ENCODE data around the gene PCNT.

PCNT gene

DNA sequence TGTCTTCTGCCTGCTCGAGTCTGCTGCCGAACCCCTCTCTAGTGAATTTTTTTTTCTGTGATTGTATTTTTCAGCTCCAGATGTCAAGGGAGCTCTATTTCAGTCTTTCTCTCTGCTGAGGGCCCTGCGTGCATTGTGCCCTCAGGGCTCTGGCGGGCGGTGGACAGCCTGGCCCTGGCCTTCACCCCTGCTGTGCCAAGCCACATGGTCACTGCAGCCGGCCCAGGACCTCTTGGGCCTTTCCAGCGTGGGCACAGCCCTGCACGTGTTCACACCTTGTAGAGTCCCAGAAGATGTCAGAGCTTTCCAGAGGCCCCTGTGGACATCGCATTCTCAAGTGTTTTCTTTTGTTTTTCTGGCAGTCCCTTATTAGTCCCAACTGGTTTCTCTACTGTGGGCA, 55.7 kb downstream of the PCNT start:
- DNase-seq (ENCODE audit: low spot score), result no peak
- FAIRE-seq, result no peak

DNA sequence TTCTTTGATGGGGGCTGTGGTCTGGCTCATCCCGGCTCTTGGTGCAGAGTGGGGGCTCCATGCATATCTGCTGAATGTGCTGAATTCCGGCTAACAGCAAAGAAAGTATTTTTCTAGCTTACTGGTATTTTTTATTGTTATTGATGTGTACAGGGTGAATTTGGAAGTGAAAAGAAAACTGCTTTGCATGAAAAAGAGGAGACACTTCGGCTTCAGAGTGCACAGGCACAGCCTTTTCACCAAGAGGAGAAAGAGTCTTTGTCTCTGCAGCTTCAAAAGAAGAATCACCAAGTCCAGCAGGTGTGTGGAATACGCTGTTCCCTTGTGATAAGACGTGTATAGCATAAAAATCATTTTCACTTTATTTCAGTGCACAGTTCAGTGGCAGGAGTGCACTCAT, 57.6 kb downstream of the PCNT start:
- DNase-seq (ENCODE audit: low spot score) (no peak), FAIRE-seq (no peak)

DNA sequence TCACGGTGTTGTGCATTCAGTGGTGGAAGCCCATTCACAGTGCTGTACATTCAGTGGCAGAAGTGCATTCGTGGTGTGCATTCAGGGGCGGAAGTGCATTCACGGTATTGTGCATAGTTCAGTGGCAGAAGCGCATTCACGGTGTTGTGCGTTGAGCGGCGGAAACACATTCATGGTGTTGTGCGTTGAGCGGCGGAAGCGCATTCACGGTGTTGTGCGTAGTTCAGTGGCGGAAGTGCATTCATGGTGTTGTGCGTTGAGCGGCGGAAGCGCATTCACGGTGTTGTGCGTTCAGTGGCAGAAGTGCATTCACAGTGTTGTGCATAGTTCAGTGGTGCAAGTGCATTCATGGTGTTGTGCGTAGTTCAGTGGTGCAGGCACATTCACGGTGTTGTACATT, 60.6 kb downstream of the PCNT start:
- FAIRE-seq, result peak; percentile 87

DNA sequence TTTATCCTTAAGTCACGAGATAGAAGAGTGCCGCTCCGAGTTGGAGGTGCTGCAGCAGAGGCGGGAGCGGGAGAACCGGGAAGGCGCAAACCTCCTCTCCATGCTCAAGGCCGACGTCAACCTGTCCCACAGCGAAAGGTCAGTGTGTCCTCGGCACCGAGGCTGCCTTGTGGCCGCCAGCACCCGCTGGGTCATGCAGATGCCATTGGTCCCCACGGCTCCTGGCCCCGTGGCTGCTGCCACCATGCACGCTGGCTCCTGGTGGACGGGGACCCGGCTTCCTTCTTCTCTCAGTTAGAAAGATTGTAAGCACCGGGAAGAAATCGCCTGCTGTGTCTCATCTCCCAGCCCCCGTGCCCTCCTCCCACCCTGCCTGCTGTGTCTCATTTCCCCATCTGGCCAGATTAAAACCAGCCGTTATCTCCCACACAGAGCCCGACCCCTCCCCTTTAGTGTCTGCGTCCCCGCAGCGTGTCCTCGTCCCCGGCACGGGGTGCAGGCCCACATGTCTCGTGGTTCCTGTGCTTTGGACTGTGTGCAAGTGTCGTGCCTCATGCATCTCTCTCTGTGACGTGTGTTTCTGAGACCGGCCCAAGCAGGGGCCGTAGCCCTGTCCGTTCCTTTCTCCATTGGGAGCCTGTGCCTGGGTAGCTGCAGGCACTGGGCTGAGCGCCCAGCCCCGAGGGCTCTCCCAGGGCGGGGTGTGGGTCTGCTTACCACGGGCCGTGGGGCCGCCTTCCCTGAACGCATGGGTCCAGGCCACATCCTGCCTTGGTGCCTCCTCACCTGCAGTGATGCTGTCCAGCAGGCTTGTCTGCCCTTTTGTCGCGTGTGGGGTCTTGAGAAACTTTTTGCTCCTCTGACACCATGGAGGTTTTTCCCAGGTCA, 62.1 kb downstream of the PCNT start:
- no peak for FAIRE-seq
- DNase-seq (ENCODE audit: low spot score), result no peak

More for the DNA sequence above, 60.6 kb downstream of the PCNT start:
- no peak for DNase-seq (ENCODE audit: low spot score)

DNA sequence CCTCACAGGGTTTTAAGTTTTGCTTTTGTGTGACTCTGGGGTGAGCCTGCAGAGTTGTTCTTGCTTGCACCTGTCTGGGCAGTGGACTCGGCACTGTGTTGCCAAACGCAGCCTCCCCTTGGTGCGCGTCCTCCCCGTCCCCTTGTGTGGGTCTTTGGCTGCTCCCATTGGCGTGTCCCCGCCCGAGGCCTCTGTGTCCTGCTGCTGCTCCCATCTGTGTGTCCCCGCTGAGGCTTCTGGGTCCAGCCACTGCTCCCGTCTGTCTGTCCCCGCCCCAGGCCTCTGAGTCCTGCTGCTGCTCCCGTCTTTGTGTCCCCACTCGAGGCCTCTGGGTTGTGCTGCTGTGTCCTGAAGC, 62.8 kb downstream of the PCNT start:
- DNase-seq (ENCODE audit: low spot score), result no peak
- no peak for FAIRE-seq

DNA sequence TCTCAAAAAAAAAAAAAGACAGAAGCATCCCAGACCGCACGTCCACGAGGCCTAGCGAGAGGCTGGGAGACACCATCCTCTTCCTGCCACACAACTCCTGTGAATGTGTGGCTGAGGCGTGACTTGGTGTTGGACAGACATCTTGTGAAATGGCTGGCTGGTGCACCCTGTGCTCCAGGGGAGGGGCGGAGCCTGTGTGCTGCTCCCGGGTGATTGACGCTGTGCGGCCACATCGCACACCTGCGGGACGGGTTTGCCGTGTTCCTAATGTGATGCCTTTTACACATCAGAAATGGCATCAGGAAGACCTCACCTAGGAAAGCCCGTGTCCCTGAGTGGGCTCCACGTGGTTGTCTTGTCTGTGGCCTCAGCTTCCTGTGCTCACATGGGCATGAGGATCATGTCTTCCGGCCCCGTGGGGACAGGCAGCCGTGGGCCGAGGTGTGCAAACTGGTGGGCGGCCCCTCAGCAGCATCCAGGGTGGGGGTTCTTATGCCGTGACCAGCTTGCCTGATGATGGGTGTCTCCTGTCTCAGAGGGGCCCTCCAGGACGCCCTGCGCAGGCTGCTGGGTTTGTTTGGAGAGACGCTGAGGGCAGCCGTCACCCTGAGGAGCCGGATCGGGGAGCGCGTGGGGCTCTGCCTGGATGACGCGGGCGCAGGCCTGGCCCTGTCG, 64.4 kb downstream of the PCNT start:
- no peak for FAIRE-seq
- no peak for DNase-seq (ENCODE audit: low spot score)

DNA sequence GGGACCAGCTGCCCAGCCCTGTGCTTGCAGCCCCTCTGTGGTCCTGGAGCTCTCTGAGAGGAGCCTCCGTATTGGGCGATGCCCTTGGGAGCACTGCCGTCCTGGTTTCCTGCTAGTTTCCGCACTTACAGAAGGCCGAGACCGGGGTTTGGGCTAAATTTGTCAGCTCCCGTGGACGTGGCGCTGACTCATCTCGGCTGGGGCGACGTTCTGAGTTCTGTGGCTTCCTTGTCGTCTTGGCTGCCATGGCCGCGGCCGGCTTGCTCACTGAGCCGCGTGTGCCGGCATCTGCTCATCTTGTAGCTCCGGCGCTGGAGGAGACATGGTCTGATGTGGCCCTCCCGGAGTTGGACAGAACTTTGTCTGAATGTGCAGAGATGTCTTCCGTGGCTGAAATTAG, 64.9 kb downstream of the PCNT start:
- FAIRE-seq (peak; percentile 42), DNase-seq (ENCODE audit: low spot score) (no peak)

DNA sequence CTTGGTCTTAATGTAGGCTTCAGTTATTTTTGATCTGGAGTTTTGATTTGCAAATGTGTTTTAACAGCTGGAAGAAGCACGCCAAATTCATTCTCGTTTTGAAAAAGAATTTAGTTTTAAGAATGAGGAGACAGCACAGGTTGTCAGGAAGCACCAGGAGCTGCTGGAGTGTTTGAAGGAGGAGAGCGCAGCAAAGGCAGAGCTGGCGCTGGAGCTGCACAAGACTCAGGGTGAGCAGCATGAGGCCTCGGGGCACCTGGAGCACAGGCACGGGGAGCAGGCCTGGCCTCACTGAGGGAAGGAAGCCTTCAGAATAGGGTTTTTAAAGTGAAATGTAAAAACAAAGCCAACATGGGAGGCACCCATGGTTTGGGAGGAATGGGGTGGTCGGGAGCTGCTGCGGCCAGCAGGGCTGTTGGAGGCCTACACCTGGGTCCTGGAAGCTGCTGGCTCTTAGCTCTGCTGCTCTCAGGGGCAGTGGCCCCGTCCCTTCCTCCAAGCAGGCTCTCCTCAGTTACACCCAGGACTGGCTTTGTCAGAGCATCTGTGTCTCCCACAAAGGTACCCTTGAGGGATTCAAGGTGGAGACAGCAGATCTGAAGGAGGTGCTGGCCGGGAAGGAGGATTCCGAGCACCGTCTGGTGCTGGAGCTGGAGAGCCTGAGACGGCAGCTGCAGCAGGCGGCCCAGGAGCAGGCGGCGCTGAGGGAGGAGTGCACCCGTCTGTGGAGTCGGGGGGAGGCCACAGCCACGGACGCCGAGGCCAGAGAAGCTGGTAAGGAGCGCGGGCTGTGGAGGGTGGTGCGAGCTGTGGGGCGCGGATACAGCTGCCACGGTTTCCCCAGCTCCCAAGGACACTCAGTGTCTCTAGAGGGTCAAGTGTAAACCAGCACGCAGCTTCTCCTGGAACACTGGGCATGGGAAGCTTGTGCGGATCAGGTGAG, 66.9 kb downstream of the PCNT start:
- DNase-seq (ENCODE audit: low spot score) (no peak), FAIRE-seq (no peak)

DNA sequence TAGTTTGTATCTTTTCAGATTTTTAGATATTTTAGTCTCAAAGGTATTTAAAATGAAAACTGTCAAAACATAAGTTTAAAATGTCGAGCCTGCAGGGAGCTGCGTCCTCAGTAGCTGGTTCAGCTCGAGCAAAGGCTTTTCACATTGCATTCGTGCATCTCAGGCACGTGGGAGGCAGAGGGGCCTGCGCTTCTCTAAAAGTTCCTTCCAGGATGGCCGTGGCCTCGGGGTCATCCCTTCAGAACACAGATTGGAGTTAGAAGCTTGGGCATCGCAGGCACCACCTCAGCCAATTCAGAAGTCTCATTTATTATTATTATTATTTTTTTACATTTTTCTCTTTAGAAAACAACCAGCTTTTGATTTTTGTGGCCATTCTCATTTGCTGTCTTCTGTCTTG, 67.8 kb downstream of the PCNT start:
- DNase-seq (ENCODE audit: low spot score), result no peak
- FAIRE-seq, result no peak

DNA sequence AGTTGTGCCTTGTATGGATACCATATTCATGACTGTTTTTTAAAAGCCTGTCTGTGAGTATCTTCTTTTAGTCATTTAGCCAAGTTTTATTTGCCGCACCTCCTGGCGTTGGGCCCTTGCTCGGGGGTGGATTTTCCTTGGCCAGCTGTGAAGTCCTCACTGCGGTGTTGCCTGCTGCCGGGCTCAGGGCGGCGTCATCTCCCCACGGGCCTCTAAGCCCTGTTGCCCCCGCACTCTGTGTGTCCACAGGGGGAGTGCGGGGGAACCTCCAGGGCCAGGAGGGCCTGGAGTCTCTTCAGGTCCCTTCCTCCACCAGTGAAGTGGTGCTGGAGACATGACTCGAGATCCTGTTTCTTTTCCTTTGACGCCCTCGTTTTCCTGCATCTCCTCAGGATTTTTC, 69.0 kb downstream of the PCNT start:
- FAIRE-seq, result no peak
- no peak for DNase-seq (ENCODE audit: low spot score)

DNA sequence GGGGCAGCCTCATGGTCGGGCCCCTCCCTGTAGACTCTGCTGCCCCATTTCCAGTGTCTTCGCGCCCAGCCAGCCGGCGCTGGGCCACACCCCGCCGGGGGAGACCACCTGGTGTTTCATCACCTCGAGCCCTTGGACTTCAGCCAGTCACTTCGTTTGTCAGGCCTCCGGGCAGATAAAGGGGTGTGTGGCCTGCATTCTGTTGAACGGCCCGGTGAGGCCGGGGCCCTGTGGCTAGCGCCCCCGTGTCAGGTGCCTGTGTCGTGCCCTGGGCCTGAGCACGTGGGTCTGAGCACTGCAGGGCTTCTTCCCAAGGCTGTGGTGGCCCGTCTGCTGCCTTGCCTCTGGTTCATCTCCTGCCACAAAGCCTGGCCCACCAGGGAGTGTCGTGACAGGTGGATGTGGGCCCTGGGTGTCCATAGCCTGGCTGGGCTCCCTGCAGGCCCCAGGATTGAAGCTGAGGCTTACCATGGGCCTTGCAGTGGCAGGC, 69.5 kb downstream of the PCNT start:
- DNase-seq (ENCODE audit: low spot score) (no peak), FAIRE-seq (no peak)

DNA sequence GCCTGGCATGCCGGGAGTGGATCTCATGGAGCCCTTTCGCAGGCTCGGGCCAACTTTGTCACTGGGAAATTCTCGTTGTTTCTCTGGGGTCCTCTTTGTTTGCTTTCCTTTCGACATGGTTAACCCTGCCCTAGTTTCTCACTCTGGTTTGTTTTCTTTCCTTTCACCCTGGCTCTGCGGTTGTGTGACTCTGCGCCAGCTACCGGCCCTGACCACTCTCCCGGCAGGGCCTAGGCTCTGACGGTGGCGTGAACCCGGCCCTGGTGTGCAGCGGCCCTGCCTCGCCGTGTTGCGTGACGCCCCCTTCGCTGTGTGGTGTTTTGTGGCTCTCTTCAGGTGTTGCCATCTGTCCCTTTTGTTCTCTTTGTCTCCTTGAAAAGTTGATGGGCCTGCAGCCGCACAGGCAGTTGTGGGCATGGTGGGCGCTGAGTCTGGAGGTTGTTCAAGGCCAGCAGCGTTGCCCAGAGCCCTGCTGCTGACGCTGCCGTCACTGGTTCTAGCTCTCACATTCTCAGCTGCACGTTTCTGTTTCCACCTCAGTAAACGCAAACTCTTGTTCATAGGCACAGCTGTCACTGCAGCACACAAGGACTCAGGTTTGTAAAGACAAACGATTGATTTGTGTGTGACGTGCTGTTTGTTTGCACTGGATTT, 70.1 kb downstream of the PCNT start:
- DNase-seq (ENCODE audit: low spot score) (no peak), FAIRE-seq (no peak)

DNA sequence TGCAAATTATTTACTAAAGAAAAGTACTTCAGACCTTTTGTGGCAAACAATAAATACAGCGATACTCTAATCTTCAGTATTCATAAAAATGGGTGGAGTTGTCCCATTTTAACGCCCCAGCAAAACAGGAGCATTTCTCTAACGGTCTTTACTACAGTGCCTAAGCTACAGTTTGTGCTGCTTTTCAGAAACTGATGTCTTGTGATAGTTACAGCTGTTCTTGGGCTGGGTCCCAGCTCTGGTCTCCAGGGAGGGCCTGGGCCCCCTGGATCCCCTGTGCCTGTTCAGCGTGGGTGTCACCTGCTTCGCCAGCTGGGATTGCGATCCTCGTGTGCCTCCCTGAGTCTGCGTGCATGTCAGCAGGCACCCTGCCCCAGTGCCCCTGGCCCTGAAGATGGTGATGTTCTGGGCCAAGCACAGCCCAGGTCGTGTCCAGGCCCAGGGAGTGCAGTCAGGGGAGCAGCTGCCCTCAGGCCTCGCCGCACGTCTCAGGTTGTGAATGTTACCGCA, 70.7 kb downstream of the PCNT start:
- FAIRE-seq (no peak), DNase-seq (ENCODE audit: low spot score) (no peak)

DNA sequence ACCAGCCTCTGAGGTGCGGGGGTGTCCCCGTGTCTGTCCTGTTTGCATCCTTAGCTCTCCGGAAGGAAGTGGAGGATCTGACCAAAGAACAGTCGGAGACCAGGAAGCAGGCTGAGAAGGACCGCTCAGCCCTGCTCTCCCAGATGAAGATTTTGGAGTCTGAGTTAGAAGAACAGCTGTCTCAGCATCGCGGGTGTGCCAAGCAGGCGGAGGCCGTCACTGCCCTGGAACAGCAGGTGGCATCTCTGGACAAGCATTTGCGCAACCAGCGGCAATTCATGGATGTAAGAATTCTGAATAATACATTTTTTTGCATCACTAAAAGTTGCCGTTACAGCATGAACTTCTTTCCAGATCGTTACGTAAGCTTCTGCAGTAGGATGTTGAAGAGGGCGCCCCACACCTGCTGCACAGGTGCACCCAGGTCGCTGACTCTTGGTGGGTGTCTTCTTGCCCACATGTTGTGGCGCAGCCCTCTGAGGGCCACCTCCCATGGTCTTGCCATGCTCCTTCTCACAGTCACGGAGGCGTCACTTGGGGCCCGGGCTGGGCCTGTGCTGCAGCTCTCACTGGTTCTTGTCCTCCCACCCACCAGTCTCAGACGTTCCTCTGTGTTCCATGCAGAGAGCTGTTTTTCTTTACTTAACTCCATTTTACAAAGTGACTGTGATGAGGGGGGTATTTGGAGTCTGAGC, 73.4 kb downstream of the PCNT start:
- FAIRE-seq, result no peak

DNA sequence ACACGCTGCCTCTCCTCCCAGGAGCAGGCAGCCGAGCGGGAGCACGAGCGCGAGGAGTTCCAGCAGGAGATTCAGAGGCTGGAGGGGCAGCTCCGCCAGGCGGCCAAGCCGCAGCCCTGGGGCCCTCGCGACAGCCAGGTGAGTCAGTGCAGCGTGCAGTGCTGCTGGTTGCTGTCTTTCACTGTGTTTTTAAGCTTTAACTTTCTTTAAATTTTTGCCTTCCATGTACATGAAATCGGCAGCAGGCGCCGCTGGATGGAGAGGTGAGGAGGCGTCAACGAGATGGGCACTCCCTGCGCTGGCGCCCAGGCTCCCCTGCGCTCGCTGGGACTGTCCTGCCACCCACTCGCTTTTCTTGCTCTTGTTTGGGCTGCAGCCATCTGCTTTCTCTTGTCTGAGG, 74.0 kb downstream of the PCNT start:
- FAIRE-seq (no peak), DNase-seq (ENCODE audit: low spot score) (no peak)

More for the DNA sequence above, 73.4 kb downstream of the PCNT start:
- DNase-seq (ENCODE audit: low spot score), result no peak

DNA sequence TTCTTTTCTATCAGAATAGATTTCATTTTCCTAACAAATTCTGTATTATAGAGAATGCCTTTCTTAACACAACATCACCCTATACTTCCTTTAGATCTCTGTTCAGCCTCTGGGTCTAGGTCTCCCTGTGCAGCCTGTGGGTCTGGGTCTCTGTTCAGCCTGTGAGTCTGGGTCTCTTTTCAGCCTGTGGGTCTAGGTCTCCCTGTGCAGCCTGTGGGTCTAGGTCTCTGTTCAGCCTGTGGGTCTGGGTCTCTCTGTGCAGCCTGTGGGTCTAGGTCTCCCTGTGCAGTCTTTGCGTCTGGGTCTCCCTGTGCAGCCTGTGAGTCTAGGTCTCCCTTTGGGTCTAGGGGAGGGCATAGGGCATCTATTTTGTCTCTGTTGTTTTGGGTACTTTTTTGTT, 75.2 kb downstream of the PCNT start:
- DNase-seq (ENCODE audit: low spot score) (no peak), FAIRE-seq (no peak)

DNA sequence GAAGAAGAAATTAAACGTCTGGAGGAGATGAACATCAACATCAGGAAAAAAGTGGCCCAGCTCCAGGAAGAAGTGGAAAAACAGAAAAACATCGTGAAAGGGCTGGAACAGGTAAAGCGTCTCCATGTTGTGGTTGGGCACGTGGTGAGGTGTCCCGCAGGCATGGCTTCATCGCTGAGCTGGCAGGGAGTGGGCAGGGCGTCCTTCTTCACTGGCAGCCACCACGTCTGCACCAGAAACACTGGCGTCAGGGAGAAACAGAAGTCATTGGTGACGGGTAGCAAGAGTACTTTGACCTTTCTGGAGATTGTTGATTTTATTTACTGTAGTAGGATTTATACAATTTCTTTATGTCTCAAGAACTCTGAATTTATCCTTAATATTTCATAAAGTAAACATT, 75.7 kb downstream of the PCNT start:
- FAIRE-seq, result no peak
- DNase-seq (ENCODE audit: low spot score), result no peak

DNA sequence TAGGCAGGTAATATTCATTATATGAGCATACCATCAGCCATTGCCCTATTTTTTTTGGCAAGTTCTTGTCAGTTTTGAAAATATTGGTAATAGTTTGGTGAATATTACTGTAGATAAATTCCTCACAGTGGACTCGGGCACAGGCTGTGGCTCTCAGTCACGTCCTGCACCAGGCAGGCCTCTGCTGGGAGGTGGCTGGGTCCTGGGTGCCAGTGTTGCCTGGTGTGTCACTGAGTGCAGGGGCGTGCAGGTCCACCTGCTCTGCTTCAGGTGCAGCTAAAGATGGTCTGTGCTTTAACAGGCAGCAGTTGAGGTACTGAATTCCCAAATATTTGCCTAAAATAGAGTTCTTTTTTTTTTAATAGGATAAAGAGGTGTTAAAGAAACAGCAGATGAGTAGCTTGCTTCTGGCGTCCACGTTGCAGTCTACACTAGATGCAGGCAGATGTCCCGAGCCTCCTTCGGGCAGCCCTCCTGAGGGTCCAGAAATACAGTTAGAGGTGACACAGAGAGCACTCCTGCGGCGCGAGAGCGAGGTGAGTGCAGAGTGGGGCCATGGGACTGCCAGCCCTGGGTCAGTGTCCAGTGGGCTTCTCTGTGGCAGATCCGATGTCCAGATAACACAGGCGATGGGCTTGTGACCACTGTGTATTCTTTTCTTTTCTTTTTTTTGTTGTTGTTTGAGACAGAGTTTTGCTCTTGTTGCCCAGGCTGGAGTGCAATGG, 77.4 kb downstream of the PCNT start:
- no peak for FAIRE-seq
- no peak for DNase-seq (ENCODE audit: low spot score)

DNA sequence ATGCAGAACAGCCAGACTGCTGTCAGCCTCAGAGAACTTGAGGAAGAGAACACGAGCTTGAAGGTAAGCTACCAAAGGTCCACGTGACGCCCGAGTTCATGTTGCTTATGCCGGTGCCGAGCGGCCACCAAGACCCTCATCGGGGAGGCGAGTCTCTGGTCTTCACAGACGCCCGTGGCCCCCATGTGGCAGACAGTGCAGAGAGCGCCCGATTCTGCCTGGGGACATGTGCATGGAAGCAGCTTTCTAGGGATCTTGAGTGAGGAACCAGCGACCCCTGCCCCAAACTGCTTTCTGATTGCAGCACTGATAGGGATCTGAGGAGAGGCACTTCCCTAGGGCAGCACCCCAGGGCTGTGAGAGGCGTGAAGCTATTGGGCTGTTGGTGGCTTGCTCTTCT, 78.5 kb downstream of the PCNT start:
- no peak for FAIRE-seq
- no peak for DNase-seq (ENCODE audit: low spot score)
